Neuron (in vitro differentiated cells): Measurements from ENCODE around the gene NINJ2.

Experiments
- H2AFZ ChIP-seq: one replicate; pipeline ENCODE4 v1.6.1; 2013; ENCODE audit warnings: low read depth, mild to moderate bottlenecking, inconsistent platforms, low read length, moderate library complexity
- H3K27me3 ChIP-seq: one replicate; pipeline ENCODE4 v1.6.1; 2013; ENCODE audit warnings: low read length; ENCODE audit not compliant: insufficient read depth
- H3K36me3 ChIP-seq: one replicate; pipeline ENCODE4 v1.6.1; 2013; ENCODE audit warnings: low read length; ENCODE audit not compliant: insufficient read depth
- H3K4me1 ChIP-seq: one replicate; pipeline ENCODE4 v1.6.1; 2013; ENCODE audit warnings: low read length; ENCODE audit not compliant: insufficient read depth
- H3K4me3 ChIP-seq: 2 replicates; pipeline ENCODE4 v1.5.1; 2013; ENCODE audit warnings: mild to moderate bottlenecking, low read length, moderate library complexity
- H3K9me3 ChIP-seq: one replicate; pipeline ENCODE4 v1.6.1; 2013; ENCODE audit warnings: low read length

Gene NINJ2

DNA sequence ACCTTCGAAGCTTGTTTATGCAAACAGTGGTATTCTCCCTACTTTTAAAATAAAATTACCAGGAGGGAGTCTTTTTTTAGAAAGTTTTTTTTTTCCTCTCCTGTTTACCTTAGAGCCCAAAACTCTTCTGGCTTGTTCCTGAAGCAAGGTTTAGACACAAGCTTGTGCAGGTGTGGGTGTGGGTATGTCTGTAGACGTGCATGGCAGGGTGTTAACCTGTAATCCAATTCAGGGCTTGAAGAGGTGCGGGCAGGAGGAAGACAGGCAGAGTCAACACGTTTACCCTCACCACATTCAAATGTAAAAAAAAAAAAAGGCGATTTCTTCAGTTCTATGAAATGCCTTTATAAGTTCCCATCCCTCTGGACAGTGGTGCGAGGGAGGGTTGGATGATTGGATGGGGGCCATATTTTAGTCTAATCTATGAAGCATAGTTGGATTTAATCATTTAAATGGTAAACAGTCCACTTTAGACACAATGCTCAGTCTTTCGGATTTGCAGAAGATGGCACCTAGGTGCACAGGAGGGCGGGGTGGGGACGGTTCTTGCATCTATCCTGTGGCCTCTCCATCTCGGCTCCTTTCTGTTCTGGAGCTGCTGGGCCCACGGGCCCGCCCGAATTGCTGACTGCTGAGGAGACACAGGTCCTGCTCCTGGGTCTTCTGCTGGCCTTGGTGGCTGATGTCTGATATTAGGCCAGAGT is 982 bp upstream of the NINJ2 start:
- H2AFZ ChIP-seq = no peak overlapping the region
- no peak overlapping the region for H3K4me3 ChIP-seq
- peaks cover 3% of the 10 kb centered on the region for H3K27me3 ChIP-seq
- H3K9me3 ChIP-seq = no peaks in the 10 kb centered on the region
- no peaks in the 10 kb centered on the region for H3K36me3 ChIP-seq
- no peaks in the 10 kb centered on the region for H3K4me1 ChIP-seq

DNA sequence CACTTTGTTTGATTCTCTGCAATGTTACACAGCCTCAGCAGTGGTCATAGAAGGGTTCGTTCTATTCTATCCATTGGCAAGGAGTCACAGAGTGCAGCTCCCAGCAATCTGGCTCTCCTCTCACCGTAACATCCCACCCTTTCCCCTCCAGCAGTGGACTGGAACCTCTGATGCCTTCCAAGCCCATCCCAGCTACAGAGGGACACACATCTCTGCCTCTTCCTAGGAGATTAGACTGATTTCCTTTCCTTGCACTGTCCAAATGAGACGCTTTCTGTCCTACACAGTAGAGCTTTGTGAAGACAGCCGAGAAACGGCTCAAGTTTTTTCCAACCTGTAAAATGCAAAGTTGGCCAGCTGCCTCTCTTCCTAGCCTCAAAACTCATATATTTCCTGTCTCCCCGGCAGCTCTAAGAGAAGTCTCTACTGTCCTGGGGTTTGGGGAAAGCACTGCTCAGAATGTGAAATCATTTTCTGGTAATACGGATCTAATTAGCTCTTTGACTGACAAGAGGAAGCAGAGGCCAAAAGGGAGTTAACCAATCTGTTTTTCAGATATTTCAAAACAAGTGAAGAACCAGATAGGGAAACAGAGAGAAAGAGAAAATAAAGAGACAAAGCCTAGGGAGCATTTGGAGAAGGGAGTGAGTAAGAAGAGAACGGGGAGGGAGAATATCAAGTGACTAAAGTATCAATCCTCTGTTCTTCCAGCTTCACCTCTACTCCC is 516 bp downstream of the NINJ2 start:
- Histone ChIP-seq H3K4me1 (no peaks in the 10 kb centered on the region), H3K9me3 (no peaks in the 10 kb centered on the region), H3K27me3 (peaks cover 3% of the 10 kb centered on the region), H3K4me3 (no peak overlapping the region), H3K36me3 (no peaks in the 10 kb centered on the region), H2AFZ (no peak overlapping the region)

DNA sequence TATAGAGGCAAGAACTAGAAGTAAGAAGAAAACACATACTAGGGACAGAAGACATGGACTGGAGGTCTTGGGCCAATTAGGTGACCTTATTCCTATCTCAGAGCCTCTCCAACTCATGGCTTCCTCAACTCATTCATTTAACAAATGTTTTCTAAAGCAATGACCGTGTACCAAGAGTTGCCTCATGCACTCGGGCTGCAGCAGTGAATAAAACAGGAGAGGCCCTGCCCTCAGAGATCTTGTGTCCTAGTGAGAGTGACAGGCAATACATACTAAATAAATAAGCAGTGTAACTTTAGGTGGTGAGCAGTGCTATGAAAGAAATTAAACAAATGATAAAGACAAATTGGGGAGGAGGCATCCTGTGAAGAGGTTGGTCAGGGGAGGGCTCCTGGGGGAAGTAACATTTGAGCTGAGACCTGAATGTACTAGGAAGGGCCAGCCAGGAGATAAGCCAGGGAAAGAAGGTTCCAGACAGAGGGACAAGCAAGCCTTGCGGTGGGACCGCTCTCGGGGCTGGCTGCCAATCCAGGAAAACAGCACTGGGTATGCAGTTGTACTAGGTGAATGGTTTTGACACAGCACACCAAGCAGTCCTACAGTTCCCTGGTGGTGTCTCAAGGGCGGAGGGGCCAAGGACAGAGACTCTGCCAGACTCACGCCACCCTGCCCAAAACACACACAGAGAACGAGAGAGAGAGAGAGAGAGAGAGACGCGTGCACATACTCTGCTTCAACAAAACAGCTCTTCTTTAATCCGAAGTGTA is 1.3 kb downstream of the NINJ2 start:
- Histone ChIP-seq H2AFZ (no peak overlapping the region), H3K9me3 (no peaks in the 10 kb centered on the region), H3K4me1 (no peaks in the 10 kb centered on the region), H3K36me3 (no peaks in the 10 kb centered on the region), H3K27me3 (peaks cover 3% of the 10 kb centered on the region), H3K4me3 (no peak overlapping the region)

DNA sequence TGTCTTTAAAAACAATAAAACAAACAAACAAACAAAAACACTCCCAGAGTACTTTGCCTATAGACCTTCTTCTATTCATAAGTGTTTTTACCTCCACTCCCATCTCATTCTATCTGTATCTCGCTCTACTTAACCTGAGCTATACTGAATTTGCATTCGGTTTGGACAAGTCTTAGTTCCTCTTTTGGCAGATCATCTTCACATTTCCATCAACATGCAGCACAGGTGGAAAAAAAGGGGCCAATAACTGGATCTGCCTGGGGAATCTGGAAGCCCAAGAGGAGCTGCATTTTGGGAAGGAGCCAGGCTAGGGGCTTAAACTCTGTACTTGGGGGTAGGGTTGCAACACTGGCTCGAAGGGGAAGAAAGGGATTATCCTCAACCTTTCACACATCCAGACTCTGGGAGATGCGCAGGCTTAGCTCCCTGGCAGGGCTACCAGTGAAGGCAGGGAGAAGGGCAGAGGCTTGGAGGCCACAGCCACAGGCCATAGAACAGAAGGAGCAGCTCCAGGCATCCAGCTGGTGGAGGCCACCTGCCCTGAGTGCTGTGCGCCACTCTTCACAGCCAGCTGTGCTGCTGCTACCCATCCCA is 4.1 kb downstream of the NINJ2 start:
- H3K9me3 ChIP-seq = no peaks in the 10 kb centered on the region
- no peak overlapping the region for H3K4me3 ChIP-seq

GRCh38 chr12:650983-651382 is 12.3 kb downstream of the NINJ2 start:
- H3K4me3 ChIP-seq = no peak overlapping the region
- peaks cover 6% of the 10 kb centered on the region for H3K27me3 ChIP-seq
- H3K4me1 ChIP-seq = peaks cover 4% of the 10 kb centered on the region

More for the DNA sequence above, 4.1 kb downstream of the NINJ2 start:
- Histone ChIP-seq H3K27me3 (peaks cover 3% of the 10 kb centered on the region), H3K4me1 (no peaks in the 10 kb centered on the region), H2AFZ (no peak overlapping the region), H3K36me3 (no peaks in the 10 kb centered on the region)

DNA sequence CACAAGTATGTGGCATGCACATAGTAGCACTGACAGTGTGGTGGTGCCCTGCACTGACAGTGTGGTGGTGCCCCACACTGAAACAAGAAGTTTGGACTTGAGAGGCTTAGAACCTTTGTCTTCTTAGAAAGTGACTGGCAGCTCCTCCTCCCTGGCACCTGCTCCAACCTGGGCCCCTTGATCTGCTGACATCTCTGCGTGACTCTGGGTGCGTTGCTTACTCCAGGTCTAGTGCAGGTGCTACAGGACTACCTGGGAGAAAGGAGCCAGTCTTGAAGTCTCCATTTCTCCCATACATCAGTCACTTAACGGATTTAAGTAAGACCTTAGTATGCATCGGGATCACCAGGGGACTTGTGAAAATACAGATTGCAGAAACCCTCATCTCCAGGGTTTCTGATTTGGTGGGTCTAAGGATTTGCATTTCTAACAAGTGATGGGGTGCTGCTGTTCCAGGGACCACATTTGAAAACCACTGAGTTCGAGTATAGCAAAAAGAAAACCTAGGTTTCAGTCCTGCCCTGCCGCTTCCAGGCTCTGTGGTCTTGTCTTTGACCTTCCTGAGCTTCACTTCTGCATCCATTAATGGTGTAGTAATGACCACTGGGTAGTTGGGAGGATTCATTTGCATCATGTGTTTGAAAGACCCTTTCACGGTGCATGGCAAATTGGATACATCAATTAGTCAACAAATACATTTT is 15.7 kb downstream of the NINJ2 start:
- H3K4me1 ChIP-seq = peaks cover 4% of the 10 kb centered on the region
- H3K4me3 ChIP-seq = no peak overlapping the region
- H3K27me3 ChIP-seq = peaks cover 6% of the 10 kb centered on the region
- H3K36me3 ChIP-seq = no peaks in the 10 kb centered on the region
- H3K9me3 ChIP-seq = peaks cover 5% of the 10 kb centered on the region
- H2AFZ ChIP-seq = no peak overlapping the region

More at GRCh38 chr12:650983-651382, 12.3 kb downstream of the NINJ2 start:
- Histone ChIP-seq H3K9me3 (no peaks in the 10 kb centered on the region), H3K36me3 (no peaks in the 10 kb centered on the region), H2AFZ (no peak overlapping the region)

DNA sequence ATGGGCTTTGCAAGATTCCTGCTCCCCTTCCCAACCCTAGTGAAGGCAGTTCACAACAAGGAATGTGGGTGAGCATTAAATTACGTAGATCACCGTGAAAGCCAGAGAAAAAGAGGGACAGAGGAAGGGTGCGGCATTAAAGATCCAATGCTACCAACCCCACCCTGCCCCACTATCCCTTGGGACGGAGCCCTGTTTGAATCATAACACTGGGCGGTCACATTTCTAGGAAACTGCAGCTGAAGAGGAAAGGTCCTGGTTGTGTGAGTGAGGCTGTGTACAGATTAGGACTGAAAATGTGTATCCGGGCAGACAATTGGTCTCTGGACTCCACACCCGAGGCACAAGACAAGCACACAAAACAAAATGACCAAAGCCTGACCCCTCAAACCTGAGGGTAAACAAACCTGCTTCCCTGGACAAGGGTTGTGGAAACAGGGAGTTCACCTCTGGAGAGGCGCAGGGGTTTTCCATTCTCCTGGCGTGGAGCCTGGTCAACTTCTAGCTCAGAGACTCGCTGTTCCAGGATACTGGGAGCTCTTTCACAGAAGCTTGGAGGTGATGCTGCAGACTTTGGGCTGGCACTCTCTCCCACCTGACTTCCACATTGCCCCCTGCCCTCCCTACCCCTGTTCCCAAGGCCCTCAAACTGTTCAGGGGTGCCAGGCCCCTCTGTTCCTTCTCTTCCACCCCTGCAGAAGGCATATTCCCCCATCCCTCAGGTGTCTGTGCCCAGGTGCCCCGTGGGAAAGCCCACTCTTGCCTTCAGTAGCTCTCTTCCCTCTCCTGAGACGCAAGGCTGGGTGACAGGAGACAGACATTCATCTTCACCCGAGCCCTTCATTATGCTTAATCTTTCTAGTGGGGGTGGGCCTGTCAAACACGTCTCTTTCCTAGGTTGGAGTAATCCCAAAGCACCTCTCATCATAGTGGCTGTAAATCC is 16.5 kb downstream of the NINJ2 start:
- no peak overlapping the region for H2AFZ ChIP-seq
- H3K36me3 ChIP-seq = no peaks in the 10 kb centered on the region
- H3K4me3 ChIP-seq = no peak overlapping the region
- peaks cover 2% of the 10 kb centered on the region for H3K4me1 ChIP-seq
- peaks cover 5% of the 10 kb centered on the region for H3K9me3 ChIP-seq
- peaks cover 6% of the 10 kb centered on the region for H3K27me3 ChIP-seq

DNA sequence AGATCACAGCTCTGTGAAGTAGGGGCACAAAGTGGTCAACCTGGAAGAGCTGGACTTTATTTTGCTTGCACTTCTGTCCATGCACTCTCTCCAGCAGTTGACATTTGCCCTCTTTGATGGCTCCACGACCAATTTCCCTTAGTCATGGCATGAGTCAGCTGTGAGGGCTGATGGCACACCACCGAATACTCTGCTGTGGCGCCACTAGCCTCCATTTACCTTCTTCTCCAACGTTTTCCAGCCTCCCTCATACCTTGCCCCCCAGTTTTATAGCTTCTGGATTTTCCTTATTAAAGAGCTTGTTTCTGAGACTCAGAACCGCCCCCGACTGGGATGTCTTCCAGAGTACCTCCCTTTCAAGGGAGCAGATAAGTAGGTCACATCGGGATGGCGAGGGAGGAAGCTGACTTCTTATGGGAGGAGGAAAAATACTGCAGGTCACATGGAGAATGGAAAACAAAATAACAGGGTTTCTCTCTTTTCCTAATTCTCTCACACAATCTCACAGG is 17.6 kb downstream of the NINJ2 start:
- Histone ChIP-seq H3K9me3 (peaks cover 5% of the 10 kb centered on the region), H3K4me1 (no peaks in the 10 kb centered on the region), H3K4me3 (no peak overlapping the region), H2AFZ (no peak overlapping the region), H3K36me3 (no peaks in the 10 kb centered on the region), H3K27me3 (peaks cover 6% of the 10 kb centered on the region)

DNA sequence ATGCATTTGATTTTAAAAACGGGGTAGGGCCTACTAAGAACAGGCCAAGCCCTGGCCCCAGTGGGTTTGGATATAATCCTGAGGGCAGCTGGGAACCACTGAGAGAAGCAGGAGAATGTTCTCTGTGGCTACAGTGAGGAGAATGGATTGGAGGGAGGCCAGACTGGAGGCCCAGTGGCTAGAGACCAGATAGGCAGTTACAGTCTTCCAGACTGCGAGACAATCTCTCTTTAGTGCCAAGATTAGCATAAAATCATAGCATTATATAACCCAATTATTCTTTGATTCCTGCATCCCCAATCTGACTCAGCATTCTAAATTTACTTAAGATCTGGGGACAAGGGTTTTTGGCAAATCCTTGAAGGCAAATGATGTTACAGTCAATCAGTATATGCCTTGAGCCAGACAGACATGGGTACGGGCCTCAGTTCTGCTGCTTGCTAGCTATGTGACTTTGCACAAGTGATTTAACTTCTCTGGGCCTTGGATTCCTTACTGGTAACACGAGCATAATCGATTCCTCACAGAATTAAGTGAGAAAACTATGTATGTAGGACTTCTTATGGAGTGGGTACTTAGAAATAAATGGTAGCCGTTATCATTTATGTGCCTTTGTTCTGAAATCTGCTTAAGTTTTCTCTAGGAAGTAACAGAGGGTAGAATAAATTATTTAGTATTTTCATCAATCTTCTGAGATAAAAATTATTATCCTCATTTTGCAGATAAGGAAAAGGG is 18.3 kb downstream of the NINJ2 start:
- peaks cover 5% of the 10 kb centered on the region for H3K9me3 ChIP-seq
- peaks cover 6% of the 10 kb centered on the region for H3K27me3 ChIP-seq
- H3K4me1 ChIP-seq = no peaks in the 10 kb centered on the region
- no peak overlapping the region for H2AFZ ChIP-seq
- no peaks in the 10 kb centered on the region for H3K36me3 ChIP-seq
- H3K4me3 ChIP-seq = no peak overlapping the region

DNA sequence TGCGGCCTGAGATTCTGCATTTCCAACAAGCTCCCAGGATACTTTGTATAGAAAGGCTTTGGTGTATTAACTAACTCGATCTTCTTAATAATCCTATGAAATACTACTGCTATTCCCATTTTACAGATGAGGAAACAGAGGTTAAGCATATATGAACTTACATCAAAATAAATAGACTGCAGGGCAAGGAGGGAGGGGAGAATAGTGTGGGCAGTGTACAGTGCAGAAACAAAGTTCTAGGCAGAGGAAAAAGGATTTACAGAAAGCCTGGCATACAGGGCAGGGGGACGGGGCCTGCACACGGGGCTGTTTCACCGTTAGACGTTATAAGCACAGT is 19.0 kb downstream of the NINJ2 start:
- Histone ChIP-seq H3K4me3 (no peak overlapping the region), H3K9me3 (peaks cover 5% of the 10 kb centered on the region), H2AFZ (no peak overlapping the region), H3K27me3 (peaks cover 6% of the 10 kb centered on the region), H3K36me3 (no peaks in the 10 kb centered on the region), H3K4me1 (no peaks in the 10 kb centered on the region)

GRCh38 chr12:643475-644302 is 19.6 kb downstream of the NINJ2 start:
- H3K9me3 ChIP-seq = peaks cover 5% of the 10 kb centered on the region
- H3K36me3 ChIP-seq = no peaks in the 10 kb centered on the region
- no peak overlapping the region for H2AFZ ChIP-seq
- H3K4me3 ChIP-seq = no peak overlapping the region
- no peaks in the 10 kb centered on the region for H3K4me1 ChIP-seq
- H3K27me3 ChIP-seq = peaks cover 6% of the 10 kb centered on the region
